Sigmoid colon (tissue), 4 donors: Measurements from ENCODE around the gene LONP2.

ENCODE experiments used
- CTCF ChIP-seq, 4 experiments: fragments of 450-650 bp in 3 of 4; fragments of 200-600 bp in 1 of 4; IDR thresholded peaks; one replicate each; pipeline ENCODE4 v1.5.1; 2016 to 2019; ENCODE audit warnings: antibody characterized with exemption in 4 of 4, mild to moderate bottlenecking in 3 of 4, moderate library complexity in 2 of 4
- EP300 ChIP-seq, 4 donors: sonication (generic); formaldehyde crosslinking; IDR thresholded peaks; one replicate each; pipeline ENCODE4 v1.6.1; 2017; ENCODE audit warnings: antibody characterized with exemption in 4 of 4
- POLR2A ChIP-seq, 2 donors: fragments of 450-650 bp; IDR thresholded peaks; one replicate each; pipeline ENCODE4 v1.6.1; 2016; ENCODE audit warnings: antibody characterized with exemption in 2 of 2, mild to moderate bottlenecking in 2 of 2, moderate library complexity in 2 of 2

- TF ChIP-seq CTCF (IDR thresholded peaks at IDR 0.05): no peak
- TF ChIP-seq EP300 (IDR thresholded peaks at IDR 0.05): no peak
- no peak for TF ChIP-seq POLR2A (IDR thresholded peaks at IDR 0.05)
Measured at GRCh38 chr16:48252013-48252412, 7.9 kb downstream of the LONP2 start.
